Measurements from ENCODE around the gene FBXL7.

- TF ChIP-seq POLR2A (IDR thresholded peaks at IDR 0.05; ENCODE audit: control extremely low read depth in 1 of 2, low read depth in 2 of 2, low read length in 2 of 2) (no peak), RNF2 (IDR thresholded peaks at IDR 0.05; ENCODE audit: borderline replicate concordance, low read depth, low read length, missing control alignments, poor library complexity, severe bottlenecking) (no peak), PHF8 (conservative IDR thresholded peaks at IDR 0.05; ENCODE audit: low read depth, low read length) (no peak), CTCF (IDR thresholded peaks at IDR 0.05; ENCODE audit: control extremely low read depth in 1 of 3, insufficient read depth in 1 of 3, low read depth in 1 of 3, low read length in 3 of 3) (no peak), CBX8 (IDR thresholded peaks at IDR 0.05; ENCODE audit: borderline replicate concordance, low read depth, low read length) (no peak), EZH2 (IDR thresholded peaks at IDR 0.05; ENCODE audit: low read depth, low read length, severe bottlenecking) (no peak), CEBPB (IDR thresholded peaks at IDR 0.05; ENCODE audit: low read depth, low read length) (no peak)
Measured at GRCh38 chr5:15932066-15932465, 432.1 kb downstream of the FBXL7 start.

All from H1 (cell line).